GM06990 (cell line): ENCODE results near the gene GABBR1.

Experiments used
- DNase-seq: peaks from one replicate; pipeline ENCODE4 v3.0.0-alpha.2; 2011; ENCODE audit not compliant: insufficient read length; ENCODE audit errors: extremely low read depth
- H3K27me3 ChIP-seq: replicated peaks from 2 replicates; pipeline ENCODE4 v1.6.0; 2011; ENCODE audit warnings: low read length; ENCODE audit not compliant: control insufficient read depth, insufficient read depth
- H3K36me3 ChIP-seq: 2 replicates; pipeline ENCODE4 v1.5.1; 2011; ENCODE audit warnings: low read length; ENCODE audit not compliant: control insufficient read depth, insufficient read depth
- H3K4me3 ChIP-seq: replicated peaks from 2 replicates; pipeline ENCODE4 v1.5.1; 2011; ENCODE audit warnings: low read depth, mild to moderate bottlenecking, control low read depth, low read length
- CTCF ChIP-seq: IDR thresholded peaks from 2 replicates; pipeline ENCODE4 v1.5.1; 2011; ENCODE audit warnings: low read length, control low read depth, mild to moderate bottlenecking, inconsistent platforms; ENCODE audit not compliant: insufficient read depth, poor library complexity, severe bottlenecking

The GABBR1 gene

GRCh38 chr6:29633534-29633905, 537 bp upstream of the GABBR1 start:
- H3K4me3 ChIP-seq = peak overlapping the region; percentile 64; the same call in 1 of the 2 replicates
- TF ChIP-seq CTCF = no peak
- no peaks in the 10 kb centered on the region for H3K36me3 ChIP-seq
- DNase-seq = no peak
- H3K27me3 ChIP-seq = no peaks in the 10 kb centered on the region; the same call in none of the 2 replicates

GRCh38 chr6:29631860-29632731, 887 bp downstream of the GABBR1 start:
- DNase-seq = peak; percentile 49
- Histone ChIP-seq H3K36me3 (no peaks in the 10 kb centered on the region), H3K4me3 (peak overlapping the region; percentile 64), H3K27me3 (no peaks in the 10 kb centered on the region; the same call in none of the 2 replicates)
- no peak for TF ChIP-seq CTCF

GRCh38 chr6:29631209-29631810, 1.7 kb downstream of the GABBR1 start:
- Histone ChIP-seq H3K36me3 (no peaks in the 10 kb centered on the region), H3K27me3 (no peaks in the 10 kb centered on the region; the same call in none of the 2 replicates), H3K4me3 (no peak overlapping the region)
- TF ChIP-seq CTCF = no peak
- no peak for DNase-seq

- Histone ChIP-seq H3K27me3 (no peaks in the 10 kb centered on the region; the same call in none of the 2 replicates), H3K36me3 (no peaks in the 10 kb centered on the region), H3K4me3 (no peak overlapping the region)
- no peak for DNase-seq
- TF ChIP-seq CTCF = no peak
These were observed 2.7 kb downstream of the GABBR1 start for GRCh38 chr6:29630315-29630714.

- no peak for DNase-seq
- H3K4me3 ChIP-seq = no peak overlapping the region
- H3K27me3 ChIP-seq = no peaks in the 10 kb centered on the region; the same call in none of the 2 replicates
- no peak for TF ChIP-seq CTCF
- H3K36me3 ChIP-seq = no peaks in the 10 kb centered on the region
These were observed 3.4 kb downstream of the GABBR1 start for GRCh38 chr6:29629571-29629970.
